Kasumi-1 (cell line): Measurements from ENCODE around the gene TOX2.
A peak's percentile ranks its signal among the peaks of the same experiment; 100 is the strongest.
"Not testable (repeated sequence)": the region's sequence is repeated elsewhere in the genome, so short reads cannot be mapped to it uniquely, and the experiment has no call there.

Source experiments
- DNase-seq, 2 experiments: peaks; one replicate each; lab custom pipeline; 2025; lab: John Stamatoyannopoulos, UW

TOX2 gene

GRCh38 chr20:44033344-44033743, 118.7 kb downstream of the TOX2 start:
- no peak for DNase-seq

- DNase-seq: no peak
Measured at GRCh38 chr20:44033873-44034272, 119.2 kb downstream of the TOX2 start.

GRCh38 chr20:44034451-44034850, 119.8 kb downstream of the TOX2 start:
- no peak for DNase-seq

GRCh38 chr20:44034965-44035635, 120.4 kb downstream of the TOX2 start:
- no peak for DNase-seq

GRCh38 chr20:44035924-44036323, 121.3 kb downstream of the TOX2 start:
- DNase-seq: no peak

GRCh38 chr20:44036441-44036840, 121.8 kb downstream of the TOX2 start:
- no peak for DNase-seq

- no peak for DNase-seq
Measured at GRCh38 chr20:44038681-44039123, 124.0 kb downstream of the TOX2 start.

- DNase-seq: no peak
Measured at GRCh38 chr20:44039147-44039546, 124.5 kb downstream of the TOX2 start.

GRCh38 chr20:44039741-44040140, 125.1 kb downstream of the TOX2 start:
- DNase-seq: no peak

GRCh38 chr20:44040202-44040915, 125.7 kb downstream of the TOX2 start:
- no peak for DNase-seq

- DNase-seq: no peak
Measured at GRCh38 chr20:44041001-44041400, 126.3 kb downstream of the TOX2 start.

GRCh38 chr20:44044712-44045111, 130.1 kb downstream of the TOX2 start:
- DNase-seq: not testable (repeated sequence)

GRCh38 chr20:44050327-44050726, 135.7 kb downstream of the TOX2 start:
- DNase-seq: no peak

- DNase-seq: no peak
Measured at GRCh38 chr20:44050925-44051660, 136.4 kb downstream of the TOX2 start.

GRCh38 chr20:44051661-44052000, 137.0 kb downstream of the TOX2 start:
- DNase-seq: no peak

GRCh38 chr20:44052166-44052565, 137.5 kb downstream of the TOX2 start:
- DNase-seq: no peak

- no peak for DNase-seq
Measured at GRCh38 chr20:44053046-44053445, 138.4 kb downstream of the TOX2 start.

GRCh38 chr20:44054118-44054517, 139.5 kb downstream of the TOX2 start:
- DNase-seq: no peak

- DNase-seq: no peak
Measured at GRCh38 chr20:44054849-44055248, 140.2 kb downstream of the TOX2 start.

GRCh38 chr20:44056010-44056698, 141.5 kb downstream of the TOX2 start:
- DNase-seq: peak; percentile 24 to 52

GRCh38 chr20:44057698-44058675, 143.3 kb downstream of the TOX2 start:
- no peak for DNase-seq
